ENCODE results near the gene EPHB2. TPM values are rescaled to one million over a fixed set of nuclear protein-coding genes. Genes with fewer than 3 reads are reported as not detected.

EPHB2 gene
- total and polyA plus RNA-seq, 2 donors (not counting 1 experiment from before 2014, with no cell fraction given): 0.07 to 0.39 TPM

DNA sequence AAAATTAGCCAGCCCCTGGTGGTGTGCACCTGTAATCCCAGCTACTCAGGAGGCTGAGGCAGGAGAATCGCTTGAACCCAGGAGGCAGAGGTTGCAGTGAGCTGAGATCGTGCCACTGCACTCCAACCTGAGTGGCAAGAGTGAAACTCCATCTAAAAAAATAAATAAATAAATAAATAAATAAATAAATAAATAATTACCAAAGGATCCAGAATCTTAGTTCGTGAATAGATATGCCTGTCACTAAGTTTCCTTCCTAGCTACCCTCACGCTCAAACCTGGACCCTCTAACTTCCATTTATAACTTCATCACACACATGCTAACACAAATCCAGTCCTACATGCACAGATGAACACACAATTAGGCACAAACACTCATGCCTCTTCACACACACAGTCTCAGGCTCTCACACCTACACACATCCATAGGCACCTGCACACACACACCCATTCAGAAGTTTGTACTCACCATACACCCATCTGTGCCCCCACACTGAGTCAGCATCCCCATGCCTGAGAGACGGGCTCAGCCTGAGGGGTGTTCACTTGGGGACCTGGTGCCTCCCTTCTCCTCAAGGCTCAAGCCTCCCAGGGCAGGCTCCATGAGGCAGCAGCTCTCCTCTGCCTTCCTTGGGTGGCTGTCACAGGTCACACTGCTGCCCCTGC, 200.5 kb downstream of the EPHB2 start:
- no peaks in the 10 kb centered on the region for H4K20me1 ChIP-seq (ENCODE audit: control insufficient read depth, insufficient read depth, low read length, poor library complexity, severe bottlenecking)
- H3K4me1 Mint-ChIP-seq: no peaks in the 10 kb centered on the region
- no peak overlapping the region for H3K27ac ChIP-seq (ENCODE audit: low read length in 2 of 2)
- no peak overlapping the region for H3K4me3 Mint-ChIP-seq
- no peaks in the 10 kb centered on the region for H3K9me3 ChIP-seq (ENCODE audit: control extremely low read depth in 1 of 3, control insufficient read depth in 2 of 3, insufficient read depth in 1 of 3, low read length in 2 of 3)
- H3K9ac ChIP-seq (ENCODE audit: low read length): no peak overlapping the region
- H3K4me2 ChIP-seq (replicated peaks; ENCODE audit: low read depth, low read length, poor library complexity, severe bottlenecking): no peak overlapping the region
- H3K79me2 ChIP-seq (ENCODE audit: control insufficient read depth, insufficient read depth, low read length): no peaks in the 10 kb centered on the region
- 89% methylated on average over 3 of the region's 5 CpGs for WGBS (ENCODE audit: insufficient coverage)
- H3K27ac Mint-ChIP-seq: no peak overlapping the region
- peaks cover 9% of the 10 kb centered on the region for H3K27me3 Mint-ChIP-seq
- ChIA-PET CTCF (no interaction called here), POLR2A (no interaction called here)
- intact Hi-C loops (cut with micrococcal nuclease): no loop called here
- TF ChIP-seq, protein P1, sequence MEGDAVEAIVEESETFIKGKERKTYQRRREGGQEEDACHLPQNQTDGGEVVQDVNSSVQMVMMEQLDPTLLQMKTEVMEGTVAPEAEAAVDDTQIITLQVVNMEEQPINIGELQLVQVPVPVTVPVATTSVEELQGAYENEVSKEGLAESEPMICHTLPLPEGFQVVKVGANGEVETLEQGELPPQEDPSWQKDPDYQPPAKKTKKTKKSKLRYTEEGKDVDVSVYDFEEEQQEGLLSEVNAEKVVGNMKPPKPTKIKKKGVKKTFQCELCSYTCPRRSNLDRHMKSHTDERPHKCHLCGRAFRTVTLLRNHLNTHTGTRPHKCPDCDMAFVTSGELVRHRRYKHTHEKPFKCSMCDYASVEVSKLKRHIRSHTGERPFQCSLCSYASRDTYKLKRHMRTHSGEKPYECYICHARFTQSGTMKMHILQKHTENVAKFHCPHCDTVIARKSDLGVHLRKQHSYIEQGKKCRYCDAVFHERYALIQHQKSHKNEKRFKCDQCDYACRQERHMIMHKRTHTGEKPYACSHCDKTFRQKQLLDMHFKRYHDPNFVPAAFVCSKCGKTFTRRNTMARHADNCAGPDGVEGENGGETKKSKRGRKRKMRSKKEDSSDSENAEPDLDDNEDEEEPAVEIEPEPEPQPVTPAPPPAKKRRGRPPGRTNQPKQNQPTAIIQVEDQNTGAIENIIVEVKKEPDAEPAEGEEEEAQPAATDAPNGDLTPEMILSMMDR (IDR thresholded peaks at IDR 0.05): no peak
- no peak for TF ChIP-seq EZH2 (IDR thresholded peaks at IDR 0.05; ENCODE audit: borderline replicate concordance, insufficient read depth, low read depth, low read length, poor library complexity, severe bottlenecking)
- H3K4me1 ChIP-seq (ENCODE audit: control insufficient read depth in 2 of 2, insufficient read depth in 2 of 2, low read length in 2 of 2): no peaks in the 10 kb centered on the region
- H3K36me3 ChIP-seq (replicated peaks in 1 of 2; ENCODE audit: control extremely low read depth in 1 of 2, control insufficient read depth in 1 of 2, extremely low read depth in 1 of 2, insufficient read depth in 2 of 2, low read length in 1 of 2): no peaks in the 10 kb centered on the region
- no peaks in the 10 kb centered on the region for H3K9me3 Mint-ChIP-seq (ENCODE audit: insufficient read depth)
- DNase-seq: no peak
- H3K4me3 ChIP-seq (ENCODE audit: control extremely low read depth in 1 of 5, extremely low read depth in 1 of 5, insufficient read depth in 1 of 5, low read depth in 2 of 5, low read length in 4 of 5): no peak overlapping the region
- no peak for ATAC-seq (ENCODE audit: low read depth)
- peaks cover 0 to 2% (median 0%) of the 10 kb centered on the region in 4 experiments for H3K27me3 ChIP-seq (replicated peaks in 1 of 4; ENCODE audit: control extremely low read depth in 1 of 4, control insufficient read depth in 3 of 4, insufficient read depth in 4 of 4, low read length in 3 of 4)
- no peak overlapping the region for H2AFZ ChIP-seq (ENCODE audit: insufficient read depth, low read depth, low read length, poor library complexity, severe bottlenecking)

DNA sequence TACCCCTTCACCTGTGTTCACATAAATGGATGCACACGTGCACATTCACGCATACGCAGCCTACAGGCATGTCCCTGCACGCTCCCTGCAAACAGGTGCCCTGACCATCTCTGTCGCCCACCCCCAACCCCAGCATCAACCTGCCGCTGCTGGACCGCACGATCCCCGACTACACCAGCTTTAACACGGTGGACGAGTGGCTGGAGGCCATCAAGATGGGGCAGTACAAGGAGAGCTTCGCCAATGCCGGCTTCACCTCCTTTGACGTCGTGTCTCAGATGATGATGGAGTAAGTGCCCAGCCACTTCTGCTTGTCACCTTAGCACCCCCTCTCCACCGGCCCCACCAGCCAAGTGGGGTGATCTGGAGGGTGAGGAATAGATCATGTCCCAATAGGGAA, 201.7 kb downstream of the EPHB2 start:
- Histone ChIP-seq H3K27ac (ENCODE audit: low read length in 2 of 2) (no peak overlapping the region), H3K4me1 (ENCODE audit: control insufficient read depth in 2 of 2, insufficient read depth in 2 of 2, low read length in 2 of 2) (no peaks in the 10 kb centered on the region), H3K27me3 (replicated peaks in 1 of 4; ENCODE audit: control extremely low read depth in 1 of 4, control insufficient read depth in 3 of 4, insufficient read depth in 4 of 4, low read length in 3 of 4) (peaks cover 0 to 2% (median under 1%) of the 10 kb centered on the region in 4 experiments), H3K4me2 (replicated peaks; ENCODE audit: low read depth, low read length, poor library complexity, severe bottlenecking) (no peak overlapping the region), H3K79me2 (ENCODE audit: control insufficient read depth, insufficient read depth, low read length) (no peaks in the 10 kb centered on the region), H3K9me3 (ENCODE audit: control extremely low read depth in 1 of 3, control insufficient read depth in 2 of 3, insufficient read depth in 1 of 3, low read length in 2 of 3) (no peaks in the 10 kb centered on the region), H3K4me3 (ENCODE audit: control extremely low read depth in 1 of 5, extremely low read depth in 1 of 5, insufficient read depth in 1 of 5, low read depth in 2 of 5, low read length in 4 of 5) (no peak overlapping the region), H3K9ac (ENCODE audit: low read length) (no peak overlapping the region), H4K20me1 (ENCODE audit: control insufficient read depth, insufficient read depth, low read length, poor library complexity, severe bottlenecking) (no peaks in the 10 kb centered on the region), H2AFZ (ENCODE audit: insufficient read depth, low read depth, low read length, poor library complexity, severe bottlenecking) (no peak overlapping the region), H3K36me3 (replicated peaks in 1 of 2; ENCODE audit: control extremely low read depth in 1 of 2, control insufficient read depth in 1 of 2, extremely low read depth in 1 of 2, insufficient read depth in 2 of 2, low read length in 1 of 2) (no peaks in the 10 kb centered on the region)
- H3K27ac Mint-ChIP-seq: no peak overlapping the region
- no peak for ATAC-seq (ENCODE audit: low read depth)
- DNase-seq: no peak
- no peak overlapping the region for H3K4me3 Mint-ChIP-seq
- TF ChIP-seq, protein P1 (IDR thresholded peaks at IDR 0.05): no peak
- no peak for TF ChIP-seq EZH2 (IDR thresholded peaks at IDR 0.05; ENCODE audit: borderline replicate concordance, insufficient read depth, low read depth, low read length, poor library complexity, severe bottlenecking)
- no peaks in the 10 kb centered on the region for H3K4me1 Mint-ChIP-seq
- peaks cover 13% of the 10 kb centered on the region for H3K27me3 Mint-ChIP-seq
- intact Hi-C loops (cut with micrococcal nuclease): no loop called here
- WGBS (ENCODE audit: insufficient coverage): 98% methylated on average over 11 of the region's 16 CpGs
- ChIA-PET CTCF (no interaction called here), POLR2A (no interaction called here)
- H3K9me3 Mint-ChIP-seq (ENCODE audit: insufficient read depth): no peaks in the 10 kb centered on the region

Data from B cell (primary cell).